ENCODE results near the gene C11orf52.

GRCh38 chr11:111939836-111940604, 21.3 kb downstream of the C11orf52 start:
- TF ChIP-seq CTCF (IDR thresholded peaks at IDR 0.05; ENCODE audit: low read depth, low read length) (no peak), EZH2phosphoT487 (IDR thresholded peaks at IDR 0.05; ENCODE audit: low read depth) (no peak)
